Suprapubic skin (tissue), 4 donors: Measurements from ENCODE around the gene TCAIM. TPM values are rescaled to one million over a fixed set of nuclear protein-coding genes. Genes with fewer than 3 reads are reported as not detected.

Source experiments
- DNase-seq, 2 donors: peaks; one replicate each; pipeline ENCODE4 v3.0.0-alpha.2; 2019; ENCODE audit warnings: low spot score in 2 of 2
- H3K27ac ChIP-seq: fragments of 200-600 bp; sonication (generic); one replicate; pipeline ENCODE4 v1.5.1; 2019
- H3K27me3 ChIP-seq: fragments of 200-600 bp; sonication (generic); one replicate; pipeline ENCODE4 v1.5.1; 2019
- H3K36me3 ChIP-seq: fragments of 200-600 bp; sonication (generic); one replicate; pipeline ENCODE4 v1.5.1; 2019
- H3K4me1 ChIP-seq: fragments of 200-600 bp; sonication (generic); one replicate; pipeline ENCODE4 v1.5.1; 2019
- H3K4me3 ChIP-seq: fragments of 200-600 bp; sonication (generic); one replicate; pipeline ENCODE4 v1.5.1; 2019; ENCODE audit warnings: mild to moderate bottlenecking
- H3K9me3 ChIP-seq: fragments of 200-600 bp; sonication (generic); one replicate; pipeline ENCODE4 v1.5.1; 2019
- EP300 ChIP-seq: sonication (generic); formaldehyde crosslinking; IDR thresholded peaks from one replicate; pipeline ENCODE4 v1.6.1; 2017; ENCODE audit warnings: antibody characterized with exemption
- POLR2A ChIP-seq, 2 donors: fragments of 450-650 bp; IDR thresholded peaks; one replicate each; pipeline ENCODE4 v1.6.1; 2017; ENCODE audit warnings: antibody characterized with exemption in 2 of 2, mild to moderate bottlenecking in 2 of 2, moderate library complexity in 2 of 2
- POLR2AphosphoS5 ChIP-seq, 3 donors: sonication (generic); formaldehyde crosslinking; IDR thresholded peaks; one replicate each; pipeline ENCODE4 v1.6.1; 2017; ENCODE audit warnings: antibody characterized with exemption in 3 of 3
- WGBS: methylation state at CpG from one replicate; pipeline ENCODE4 v1.1.5; 2018; 5-methylcytosine and 5-hydroxymethylcytosine counted together
- total RNA-seq, 4 donors: library from RNA; depleted of rRNA; stranded (reverse); fragments of >200 nt; gene quantifications; one replicate each; pipeline ENCODE4 v1.1.0, GENCODE V29; 2016
- TF ChIP-seq, protein P1 (sequence below), 2 donors: fragments of 200-600 bp in 1 of 2; fragments of 450-650 bp in 1 of 2; sonication (generic) in 1 of 2; IDR thresholded peaks; one replicate each; pipeline ENCODE4 v1.5.1; 2016 to 2019; ENCODE audit warnings: antibody characterized with exemption in 2 of 2, mild to moderate bottlenecking in 1 of 2, moderate library complexity in 1 of 2

The TCAIM gene
- total RNA-seq, 4 donors from 2014 or later = 23.3 to 26.9 (median 25.4) TPM

DNA sequence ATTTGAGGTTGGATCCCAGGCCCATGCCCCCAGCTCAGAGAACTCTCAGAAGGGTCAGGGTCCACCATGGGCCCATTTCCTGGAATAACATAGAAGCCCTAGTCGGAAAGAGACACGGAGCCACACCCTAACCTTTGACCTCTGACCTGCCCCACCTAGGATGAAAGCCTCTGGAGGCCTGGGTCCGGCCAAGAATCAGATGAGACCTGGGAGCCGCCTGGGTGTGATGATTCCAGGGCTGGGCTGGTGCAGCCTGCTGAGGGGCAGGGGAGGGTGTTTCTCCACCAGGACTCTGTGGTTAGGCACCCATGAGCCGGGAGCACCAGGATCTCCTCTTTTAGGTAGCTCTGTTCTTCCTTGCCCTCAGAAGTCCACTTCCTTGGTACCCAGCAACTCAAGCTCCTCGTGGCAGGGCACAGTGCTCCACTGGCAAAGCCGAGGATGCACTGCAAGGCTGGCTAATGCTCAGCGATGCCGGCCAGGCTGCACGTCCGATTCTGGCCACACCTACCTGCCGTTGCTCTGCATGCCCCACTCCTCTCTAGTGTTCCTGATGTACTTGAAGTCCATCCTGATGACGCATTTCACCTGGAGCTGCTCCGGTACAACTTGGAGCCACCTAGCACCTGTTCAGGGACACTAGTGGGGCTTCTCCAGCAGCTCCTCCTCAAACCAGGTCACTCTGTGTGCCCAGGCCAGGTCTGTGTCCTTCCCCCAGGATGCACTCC lies 81.5 kb downstream of the TCAIM start:
- no peak overlapping the region for H3K27ac ChIP-seq
- no peaks in the 10 kb centered on the region for H3K9me3 ChIP-seq
- 91% methylated on average over 9 of the region's 14 CpGs for WGBS
- no peaks in the 10 kb centered on the region for H3K4me1 ChIP-seq
- no peak overlapping the region for H3K4me3 ChIP-seq
- H3K27me3 ChIP-seq = peaks cover 7% of the 10 kb centered on the region
- peak in 1 of 2 donors; percentile 58 for DNase-seq
- H3K36me3 ChIP-seq = no peaks in the 10 kb centered on the region
- no peak for TF ChIP-seq EP300
- TF ChIP-seq POLR2A (IDR thresholded peaks at IDR 0.05) = no peak
- TF ChIP-seq, protein P1, sequence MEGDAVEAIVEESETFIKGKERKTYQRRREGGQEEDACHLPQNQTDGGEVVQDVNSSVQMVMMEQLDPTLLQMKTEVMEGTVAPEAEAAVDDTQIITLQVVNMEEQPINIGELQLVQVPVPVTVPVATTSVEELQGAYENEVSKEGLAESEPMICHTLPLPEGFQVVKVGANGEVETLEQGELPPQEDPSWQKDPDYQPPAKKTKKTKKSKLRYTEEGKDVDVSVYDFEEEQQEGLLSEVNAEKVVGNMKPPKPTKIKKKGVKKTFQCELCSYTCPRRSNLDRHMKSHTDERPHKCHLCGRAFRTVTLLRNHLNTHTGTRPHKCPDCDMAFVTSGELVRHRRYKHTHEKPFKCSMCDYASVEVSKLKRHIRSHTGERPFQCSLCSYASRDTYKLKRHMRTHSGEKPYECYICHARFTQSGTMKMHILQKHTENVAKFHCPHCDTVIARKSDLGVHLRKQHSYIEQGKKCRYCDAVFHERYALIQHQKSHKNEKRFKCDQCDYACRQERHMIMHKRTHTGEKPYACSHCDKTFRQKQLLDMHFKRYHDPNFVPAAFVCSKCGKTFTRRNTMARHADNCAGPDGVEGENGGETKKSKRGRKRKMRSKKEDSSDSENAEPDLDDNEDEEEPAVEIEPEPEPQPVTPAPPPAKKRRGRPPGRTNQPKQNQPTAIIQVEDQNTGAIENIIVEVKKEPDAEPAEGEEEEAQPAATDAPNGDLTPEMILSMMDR (IDR thresholded peaks at IDR 0.05) = no peak
- no peak for TF ChIP-seq POLR2AphosphoS5 (IDR thresholded peaks at IDR 0.05)

DNA sequence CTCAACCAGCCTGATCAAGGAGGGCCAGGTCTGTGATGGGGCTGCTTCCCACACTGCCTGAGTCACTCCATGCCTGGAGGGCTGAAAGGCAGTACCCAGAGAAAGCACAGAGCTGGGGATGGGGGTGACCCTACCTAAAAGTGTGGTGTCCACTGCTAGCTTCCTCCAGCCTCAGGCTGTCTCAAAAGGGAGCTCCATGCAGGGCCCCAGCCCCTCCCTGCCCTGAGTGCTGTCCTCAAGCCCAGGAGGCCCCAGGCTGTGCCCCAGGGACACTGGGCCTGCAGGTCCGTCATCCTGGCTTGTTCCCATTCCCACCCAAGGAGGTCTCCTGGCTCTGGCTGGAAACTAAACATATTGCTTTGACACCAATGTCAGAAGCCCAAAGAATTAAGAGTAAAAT lies 82.1 kb downstream of the TCAIM start:
- H3K4me3 ChIP-seq = no peak overlapping the region
- no peak for TF ChIP-seq EP300
- TF ChIP-seq, protein P1 (IDR thresholded peaks at IDR 0.05) = no peak
- H3K27me3 ChIP-seq = peaks cover 7% of the 10 kb centered on the region
- DNase-seq = no peak
- H3K9me3 ChIP-seq = no peaks in the 10 kb centered on the region
- H3K4me1 ChIP-seq = no peaks in the 10 kb centered on the region
- no peak overlapping the region for H3K27ac ChIP-seq
- WGBS = 50% methylated on average over 1 of the region's 1 CpG
- H3K36me3 ChIP-seq = no peaks in the 10 kb centered on the region

DNA sequence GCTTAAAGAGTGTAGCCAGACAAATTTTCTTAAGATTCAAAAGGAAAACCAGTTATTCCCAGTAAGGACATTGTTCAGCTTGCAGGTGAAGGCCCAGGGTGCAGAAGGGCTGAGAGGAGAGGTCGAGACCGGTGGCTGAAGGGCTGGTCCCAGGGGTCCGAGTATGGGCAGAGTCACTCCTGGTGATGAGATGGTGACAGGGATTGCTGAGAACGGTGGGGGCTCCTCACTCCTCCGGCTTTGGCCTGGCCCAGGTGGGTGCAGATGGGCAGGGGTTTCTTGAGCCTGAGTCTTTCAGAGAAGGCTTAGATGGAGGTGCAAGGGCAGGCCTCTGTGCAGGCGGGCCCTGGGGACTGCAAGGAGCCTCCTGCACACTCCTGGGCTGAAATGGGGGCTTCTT lies 82.7 kb downstream of the TCAIM start:
- no peak for TF ChIP-seq POLR2AphosphoS5 (IDR thresholded peaks at IDR 0.05)
- no peak for TF ChIP-seq EP300
- no peak for TF ChIP-seq POLR2A (IDR thresholded peaks at IDR 0.05)
- TF ChIP-seq, protein P1 (IDR thresholded peaks at IDR 0.05) = no peak
- 87% methylated on average over 6 of the region's 6 CpGs for WGBS
- peak in 1 of 2 donors; percentile 38 for DNase-seq
- H3K27me3 ChIP-seq = peaks cover 7% of the 10 kb centered on the region
- no peaks in the 10 kb centered on the region for H3K36me3 ChIP-seq
- H3K9me3 ChIP-seq = no peaks in the 10 kb centered on the region
- H3K4me1 ChIP-seq = no peaks in the 10 kb centered on the region
- H3K4me3 ChIP-seq = no peak overlapping the region
- H3K27ac ChIP-seq = no peak overlapping the region

DNA sequence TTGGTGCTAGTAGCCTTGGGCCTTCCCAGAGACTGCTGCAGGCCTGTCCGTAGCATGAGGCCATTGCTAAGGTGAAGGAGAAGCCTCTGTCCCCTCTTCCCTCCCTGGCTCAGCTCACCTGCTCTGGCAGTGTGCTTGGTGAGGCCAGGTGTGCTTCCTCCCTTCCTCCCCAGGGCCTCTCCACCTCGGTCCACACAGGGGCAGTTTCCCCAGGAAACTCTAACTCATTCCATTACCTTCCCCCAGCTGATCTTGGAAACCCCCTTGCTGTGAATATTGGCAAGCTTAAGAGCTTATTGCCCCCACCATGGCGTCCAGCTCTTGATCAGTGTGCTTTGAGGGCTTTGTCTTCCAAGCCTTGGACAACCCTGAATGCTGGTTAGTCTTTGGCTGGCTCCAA lies 86.2 kb downstream of the TCAIM start:
- Histone ChIP-seq H3K36me3 (no peaks in the 10 kb centered on the region), H3K4me1 (no peaks in the 10 kb centered on the region), H3K27me3 (peaks cover 7% of the 10 kb centered on the region), H3K27ac (no peak overlapping the region), H3K9me3 (no peaks in the 10 kb centered on the region), H3K4me3 (no peak overlapping the region)
- no peak for DNase-seq
- TF ChIP-seq, protein P1 (IDR thresholded peaks at IDR 0.05) = no peak
- TF ChIP-seq POLR2AphosphoS5 (IDR thresholded peaks at IDR 0.05) = no peak
- TF ChIP-seq POLR2A (IDR thresholded peaks at IDR 0.05) = no peak
- TF ChIP-seq EP300 = no peak
- 78% methylated on average over 3 of the region's 3 CpGs for WGBS

DNA sequence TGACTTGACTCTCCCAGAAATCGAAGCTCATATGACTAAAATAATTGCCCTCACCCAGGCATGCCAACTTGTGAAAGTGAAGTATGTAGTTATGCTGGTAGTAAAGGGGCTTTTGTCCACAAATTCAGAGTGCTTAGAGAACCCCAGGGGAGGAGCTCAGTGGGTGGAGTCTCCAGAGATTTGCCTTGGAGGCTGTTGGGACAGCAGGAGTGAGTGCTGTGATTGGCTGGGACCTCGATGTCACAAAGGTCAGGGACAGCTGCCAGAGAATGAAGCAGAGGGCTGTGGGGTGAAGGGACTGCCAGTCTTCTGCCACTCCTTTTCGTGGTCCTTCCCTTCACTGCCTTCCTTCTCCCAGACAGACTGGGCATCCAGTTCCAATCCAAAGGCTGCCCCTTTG lies 89.1 kb downstream of the TCAIM start:
- WGBS = 81% methylated on average over 3 of the region's 3 CpGs
- DNase-seq = peak in 1 of 2 donors; percentile 9
- H3K27me3 ChIP-seq = peaks cover 7% of the 10 kb centered on the region
- H3K27ac ChIP-seq = no peak overlapping the region
- no peaks in the 10 kb centered on the region for H3K36me3 ChIP-seq
- no peaks in the 10 kb centered on the region for H3K4me1 ChIP-seq
- H3K9me3 ChIP-seq = no peaks in the 10 kb centered on the region
- TF ChIP-seq EP300 (no peak), POLR2A (IDR thresholded peaks at IDR 0.05) (no peak), POLR2AphosphoS5 (IDR thresholded peaks at IDR 0.05) (no peak)
- TF ChIP-seq, protein P1 (IDR thresholded peaks at IDR 0.05) = no peak
- no peak overlapping the region for H3K4me3 ChIP-seq
